Right atrium auricular region (tissue), 2 donors: ENCODE data around the gene GOLM1. TPM values are rescaled to one million over a fixed set of nuclear protein-coding genes. Genes with fewer than 3 reads are reported as not detected.

Source experiments
- DNase-seq: peaks from one replicate; pipeline ENCODE4 v3.0.0-alpha.2; 2019; ENCODE audit warnings: low spot score
- H3K27ac ChIP-seq, 2 donors: fragments of 200-600 bp; sonication (generic); 1 replicate in 1 of 2; 2 replicates in 1 of 2; pipeline ENCODE4 v1.5.1; 2016 to 2019
- H3K27me3 ChIP-seq, 2 donors: fragments of 200-600 bp; sonication (generic); one replicate each; pipeline versions ENCODE4 v1.5.1 to v1.6.0; 2017 to 2019
- H3K36me3 ChIP-seq: fragments of 200-600 bp; sonication (generic); one replicate; pipeline ENCODE4 v1.5.1; 2016
- H3K4me1 ChIP-seq, 2 donors: fragments of 200-600 bp; sonication (generic); one replicate each; pipeline versions ENCODE4 v1.5.1 to v1.6.0; 2017 to 2019
- H3K4me3 ChIP-seq, 2 donors: fragments of 200-600 bp; sonication (generic); 1 replicate in 1 of 2; 2 replicates in 1 of 2; pipeline ENCODE4 v1.5.1; 2017 to 2019; ENCODE audit warnings: mild to moderate bottlenecking in 1 of 2, moderate library complexity in 1 of 2
- H3K9me3 ChIP-seq, 2 donors: fragments of 200-600 bp; sonication (generic); one replicate each; pipeline ENCODE4 v1.5.1; 2019
- CTCF ChIP-seq, 2 donors: fragments of 200-600 bp; sonication (generic); IDR thresholded peaks; one replicate each; pipeline ENCODE4 v1.5.1; 2019; ENCODE audit warnings: antibody characterized with exemption in 2 of 2
- total RNA-seq, 2 donors: library from RNA; depleted of rRNA; stranded (reverse); fragments of >200 nt; gene quantifications; one replicate each; pipeline ENCODE4 v1.1.0, GENCODE V29; 2016

Gene GOLM1
- total RNA-seq, 2 donors from 2014 or later: 4.9 to 12.4 TPM

- H3K27me3 ChIP-seq: no peaks in the 10 kb centered on the region
- DNase-seq: no peak
- no peaks in the 10 kb centered on the region for H3K9me3 ChIP-seq
- no peak overlapping the region for H3K4me3 ChIP-seq
- no peak overlapping the region for H3K27ac ChIP-seq
- H3K36me3 ChIP-seq: no peaks in the 10 kb centered on the region
- TF ChIP-seq CTCF (IDR thresholded peaks at IDR 0.05): no peak
- peaks cover 0 to 3% of the 10 kb centered on the region in 2 donors for H3K4me1 ChIP-seq
Measured at GRCh38 chr9:86042199-86042978, 57.0 kb downstream of the GOLM1 start.

GRCh38 chr9:86041311-86041741 lies 58.0 kb downstream of the GOLM1 start:
- Histone ChIP-seq H3K9me3 (no peaks in the 10 kb centered on the region), H3K4me3 (no peak overlapping the region), H3K27me3 (no peaks in the 10 kb centered on the region), H3K4me1 (peaks cover 0 to 3% of the 10 kb centered on the region in 2 donors), H3K27ac (no peak overlapping the region), H3K36me3 (no peaks in the 10 kb centered on the region)
- TF ChIP-seq CTCF (IDR thresholded peaks at IDR 0.05): no peak
- DNase-seq: no peak

GRCh38 chr9:86040861-86041155 lies 58.5 kb downstream of the GOLM1 start:
- Histone ChIP-seq H3K9me3 (no peaks in the 10 kb centered on the region), H3K4me1 (peaks cover 0 to 3% of the 10 kb centered on the region in 2 donors)
- DNase-seq: no peak

GRCh38 chr9:86039991-86040860 lies 59.1 kb downstream of the GOLM1 start:
- no peak for TF ChIP-seq CTCF (IDR thresholded peaks at IDR 0.05)
- peaks cover 0 to 3% of the 10 kb centered on the region in 2 donors for H3K4me1 ChIP-seq
- no peaks in the 10 kb centered on the region for H3K9me3 ChIP-seq
- no peak for DNase-seq
- H3K27ac ChIP-seq: no peak overlapping the region
- no peaks in the 10 kb centered on the region for H3K27me3 ChIP-seq
- H3K4me3 ChIP-seq: no peak overlapping the region
- no peaks in the 10 kb centered on the region for H3K36me3 ChIP-seq

More at GRCh38 chr9:86040861-86041155, 58.5 kb downstream of the GOLM1 start:
- no peak for TF ChIP-seq CTCF (IDR thresholded peaks at IDR 0.05)
- Histone ChIP-seq H3K4me3 (no peak overlapping the region), H3K36me3 (no peaks in the 10 kb centered on the region), H3K27ac (no peak overlapping the region), H3K27me3 (no peaks in the 10 kb centered on the region)

- H3K36me3 ChIP-seq: no peaks in the 10 kb centered on the region
- no peak overlapping the region for H3K4me3 ChIP-seq
- H3K4me1 ChIP-seq: peaks cover 0 to 3% of the 10 kb centered on the region in 2 donors
- no peaks in the 10 kb centered on the region for H3K9me3 ChIP-seq
- no peak overlapping the region for H3K27ac ChIP-seq
- no peaks in the 10 kb centered on the region for H3K27me3 ChIP-seq
- DNase-seq: no peak
- TF ChIP-seq CTCF (IDR thresholded peaks at IDR 0.05): no peak
Measured at GRCh38 chr9:86036555-86036954, 62.8 kb downstream of the GOLM1 start.
